GM19238 (cell line): ENCODE results near the gene RASAL2.

Experiments
- DNase-seq: peaks from one replicate; pipeline ENCODE4 v3.0.0; 2011; ENCODE audit warnings: low spot score; ENCODE audit not compliant: insufficient read length

Gene RASAL2

DNA sequence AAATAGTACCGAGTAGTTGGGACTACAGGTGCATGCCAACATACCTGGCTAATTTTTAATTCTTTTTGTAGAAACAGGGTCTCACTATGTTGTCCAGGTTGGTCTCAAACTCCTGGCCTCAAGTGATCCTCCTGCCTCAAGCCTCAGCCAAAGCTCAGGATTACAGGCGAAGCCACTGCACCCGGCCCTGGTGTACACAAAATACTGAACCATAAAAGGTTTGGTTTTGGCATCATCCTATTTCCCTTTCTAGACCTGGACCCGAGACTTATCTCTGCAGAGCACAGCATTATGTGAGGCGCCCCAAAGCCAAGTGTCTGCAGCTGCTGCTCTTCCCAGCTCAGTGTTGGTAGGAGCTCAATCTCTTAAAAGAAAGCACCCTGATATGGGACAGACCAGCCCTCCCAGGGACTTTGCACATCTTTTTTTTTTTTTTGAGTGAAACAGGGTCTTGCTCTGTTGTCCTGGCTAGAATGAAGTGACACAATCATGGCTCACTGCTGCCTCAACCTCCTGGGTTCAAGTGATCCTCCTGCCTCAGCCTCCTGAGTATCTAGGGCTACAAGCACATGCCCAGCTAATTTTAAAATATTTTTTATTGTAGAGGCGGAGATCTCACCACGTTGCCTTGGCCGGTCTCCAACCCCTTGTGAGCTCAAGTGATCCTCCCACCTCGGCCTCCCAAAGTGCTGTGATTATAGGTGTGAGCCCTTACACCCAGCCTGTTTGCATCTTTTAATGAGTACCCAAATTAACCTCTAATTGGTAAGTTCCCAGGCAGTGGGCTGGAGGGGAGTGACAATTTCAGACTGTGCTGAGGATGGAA lies 439.4 kb downstream of the RASAL2 start:
- no peak for DNase-seq
